HS-27A (cell line): Measurements from ENCODE around the gene PPP6R3.

Experiments
- DNase-seq: peaks from one replicate; pipeline ENCODE4 v3.0.0-alpha.2; 2012; ENCODE audit warnings: low read depth, missing footprints

PPP6R3 gene

GRCh38 chr11:68560216-68560615 lies 99.7 kb downstream of the PPP6R3 start:
- DNase-seq = no peak

GRCh38 chr11:68563454-68563853 lies 102.9 kb downstream of the PPP6R3 start:
- no peak for DNase-seq

GRCh38 chr11:68564261-68564660 lies 103.7 kb downstream of the PPP6R3 start:
- DNase-seq = no peak

- DNase-seq = no peak
Observed at GRCh38 chr11:68565768-68566167, 105.2 kb downstream of the PPP6R3 start.

- DNase-seq = no peak
Observed at GRCh38 chr11:68567553-68567952, 107.0 kb downstream of the PPP6R3 start.

GRCh38 chr11:68569357-68569756 lies 108.8 kb downstream of the PPP6R3 start:
- no peak for DNase-seq

GRCh38 chr11:68570691-68571090 lies 110.1 kb downstream of the PPP6R3 start:
- DNase-seq = no peak

- DNase-seq = no peak
Observed at GRCh38 chr11:68574308-68574707, 113.8 kb downstream of the PPP6R3 start.

- DNase-seq = no peak
Observed at GRCh38 chr11:68575025-68575665, 114.6 kb downstream of the PPP6R3 start.

- DNase-seq = no peak
Observed at GRCh38 chr11:68579455-68579854, 118.9 kb downstream of the PPP6R3 start.

- no peak for DNase-seq
Observed at GRCh38 chr11:68581439-68581838, 120.9 kb downstream of the PPP6R3 start.

GRCh38 chr11:68581901-68582300 lies 121.3 kb downstream of the PPP6R3 start:
- DNase-seq = no peak

GRCh38 chr11:68582416-68583040 lies 122.0 kb downstream of the PPP6R3 start:
- no peak for DNase-seq

- peak; percentile 39 for DNase-seq
Observed at GRCh38 chr11:68583041-68583446, 122.5 kb downstream of the PPP6R3 start.

- DNase-seq = no peak
Observed at GRCh38 chr11:68584097-68584496, 123.5 kb downstream of the PPP6R3 start.

GRCh38 chr11:68584991-68585524 lies 124.5 kb downstream of the PPP6R3 start:
- DNase-seq = no peak

- no peak for DNase-seq
Observed at GRCh38 chr11:68589547-68590216, 129.1 kb downstream of the PPP6R3 start.

GRCh38 chr11:68591719-68592118 lies 131.2 kb downstream of the PPP6R3 start:
- DNase-seq = no peak

GRCh38 chr11:68593441-68593840 lies 132.9 kb downstream of the PPP6R3 start:
- DNase-seq = no peak

GRCh38 chr11:68594123-68594522 lies 133.6 kb downstream of the PPP6R3 start:
- DNase-seq = no peak

GRCh38 chr11:68596231-68596630 lies 135.7 kb downstream of the PPP6R3 start:
- DNase-seq = no peak

GRCh38 chr11:68598816-68599653 lies 138.5 kb downstream of the PPP6R3 start:
- no peak for DNase-seq
